Endometrial microvascular endothelial cells (primary cell): ENCODE data around the gene HIVEP3. TPM values are rescaled to one million over a fixed set of nuclear protein-coding genes. Genes with fewer than 3 reads are reported as not detected.
"Not testable (repeated sequence)": the region's sequence is repeated elsewhere in the genome, so short reads cannot be mapped to it uniquely, and the experiment has no call there.

Experiments
- in situ Hi-C: cut with HindIII; loops from 2 replicates; pipeline ENCODE4 v1.10.0; 2017; ENCODE audit warnings: low sequenced_read_pairs, low pct_unique_long_range_greater_than_20kb; ENCODE audit errors: inconsistent ontology term
- total RNA-seq: library from RNA; depleted of rRNA; stranded (reverse); fragments of >200 nt; gene quantifications from one replicate; pipeline ENCODE4 v1.2.3, GENCODE V29; 2015; ENCODE audit errors: inconsistent ontology term

The HIVEP3 gene
- 4.4 TPM for total RNA-seq

DNA sequence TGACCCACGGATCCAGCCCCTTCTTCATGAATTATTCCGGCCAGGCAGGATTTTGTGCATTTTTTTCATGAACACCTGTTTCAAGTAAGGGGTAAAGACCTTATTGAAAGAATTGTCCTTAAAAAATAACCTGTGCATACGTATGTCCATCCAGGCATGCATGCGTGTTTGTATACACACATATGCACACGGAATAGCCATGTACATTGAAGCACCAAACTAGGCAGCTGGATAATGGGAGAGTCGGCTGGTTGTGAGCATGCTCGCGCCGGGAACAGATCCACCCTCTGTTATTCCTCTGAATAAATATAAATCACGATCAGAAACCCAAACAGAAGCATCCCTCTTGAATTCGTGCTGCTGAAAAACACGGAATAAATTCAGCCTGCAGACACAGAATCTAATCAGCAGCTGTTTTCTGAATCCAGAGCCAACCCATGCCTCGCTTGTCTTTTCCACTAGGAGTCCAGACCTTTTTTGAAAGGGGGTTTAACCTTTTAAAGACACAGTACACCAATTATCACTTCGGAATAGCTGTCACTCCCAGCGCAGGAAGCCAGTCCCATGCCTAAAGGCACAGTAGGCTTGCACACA lies at the start of gene HIVEP3:
TSS of gene HIVEP3 (minus strand) at position 473 of the 594 bp plus-strand sequence.
- in situ Hi-C loops: no loop called here

DNA sequence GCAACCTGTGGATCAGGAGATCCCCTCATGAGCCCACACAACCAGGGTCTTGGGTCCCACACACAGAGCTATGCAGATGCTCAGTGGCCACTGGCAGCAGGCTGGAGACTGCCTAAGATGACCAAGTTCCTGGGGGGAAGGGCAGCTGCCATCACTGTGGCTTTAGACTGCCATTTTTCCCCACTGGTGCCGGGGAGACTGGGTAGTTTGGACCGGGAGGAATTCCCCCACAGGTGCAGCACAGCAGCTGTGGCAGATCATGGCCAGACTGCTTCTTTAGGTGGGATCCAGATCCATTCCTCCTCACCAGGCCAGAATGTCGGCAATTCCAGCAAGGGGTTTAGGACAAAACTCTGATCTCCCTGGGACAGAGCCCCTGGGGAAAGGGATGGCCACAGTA lies 45.7 kb upstream of the HIVEP3 start:
- in situ Hi-C loops: no loop called here

DNA sequence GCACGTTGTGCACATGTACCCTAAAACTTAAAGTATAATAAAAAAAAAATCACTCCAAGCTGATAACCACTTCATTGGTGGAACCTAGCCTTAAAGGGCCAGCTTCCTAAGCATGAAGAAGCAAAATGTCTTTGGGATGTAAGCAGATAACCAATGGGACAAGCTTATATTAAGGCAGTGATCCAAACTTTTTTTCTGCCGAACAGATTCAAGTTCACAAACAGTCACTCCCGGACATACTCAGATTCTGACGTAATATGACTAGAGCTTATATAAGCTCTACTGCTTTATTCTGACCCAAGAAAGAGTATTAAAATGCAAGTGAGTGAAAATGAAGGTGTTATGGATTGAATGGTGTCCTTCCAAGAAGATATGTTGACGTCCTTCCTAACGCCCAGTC lies 44.9 kb upstream of the HIVEP3 start:
- in situ Hi-C loops: no loop called here

DNA sequence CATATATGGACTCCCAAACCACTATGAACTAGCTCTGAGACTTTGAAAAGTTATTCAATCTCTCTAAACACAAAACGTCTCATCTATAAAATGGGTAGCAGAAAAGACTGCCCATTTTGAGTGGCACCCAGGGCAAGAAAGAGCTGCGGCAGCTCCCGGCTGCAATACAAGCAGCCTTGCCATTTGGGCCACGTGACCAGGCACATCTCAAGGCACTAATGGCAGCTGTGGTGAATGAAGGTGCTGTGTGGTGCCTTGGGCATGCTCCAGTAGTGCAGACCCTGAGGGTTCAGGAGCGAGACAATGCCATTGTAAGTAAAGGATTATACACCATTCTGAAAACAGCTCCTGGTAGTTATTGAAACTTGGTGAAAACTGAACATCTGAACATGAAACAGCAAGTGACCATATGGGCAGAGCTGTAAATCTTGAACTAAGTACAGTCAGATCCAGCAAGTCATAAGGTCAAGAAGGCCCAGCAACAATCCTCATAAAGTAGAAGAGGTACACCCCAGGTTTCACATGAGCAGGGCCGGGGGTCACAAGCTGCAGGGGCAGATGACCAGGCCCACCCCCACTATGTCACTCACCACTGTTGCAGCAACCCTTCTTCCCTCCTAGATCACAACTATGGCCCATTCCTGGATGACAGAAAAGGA lies 39.4 kb upstream of the HIVEP3 start:
- in situ Hi-C loops: no loop called here

DNA sequence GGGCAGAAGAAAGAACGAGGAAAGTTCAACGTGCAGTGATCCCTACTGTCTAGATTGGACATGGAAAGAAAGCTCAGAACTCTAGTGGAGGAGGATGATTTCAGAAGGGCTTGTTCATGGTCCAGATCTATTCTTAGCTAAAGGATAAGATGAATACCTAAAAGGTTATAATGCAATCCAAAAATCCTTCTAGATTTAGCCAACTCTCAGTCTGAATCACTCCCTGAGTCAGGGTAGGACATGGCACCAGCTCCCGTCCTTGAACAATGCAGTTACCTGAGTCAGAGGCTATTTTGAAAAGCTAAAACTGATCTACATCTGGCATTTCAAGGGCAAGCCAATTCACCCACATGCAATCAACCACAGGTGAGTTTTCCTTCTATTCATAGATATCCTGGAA lies 38.8 kb upstream of the HIVEP3 start:
- in situ Hi-C loops: no loop called here

DNA sequence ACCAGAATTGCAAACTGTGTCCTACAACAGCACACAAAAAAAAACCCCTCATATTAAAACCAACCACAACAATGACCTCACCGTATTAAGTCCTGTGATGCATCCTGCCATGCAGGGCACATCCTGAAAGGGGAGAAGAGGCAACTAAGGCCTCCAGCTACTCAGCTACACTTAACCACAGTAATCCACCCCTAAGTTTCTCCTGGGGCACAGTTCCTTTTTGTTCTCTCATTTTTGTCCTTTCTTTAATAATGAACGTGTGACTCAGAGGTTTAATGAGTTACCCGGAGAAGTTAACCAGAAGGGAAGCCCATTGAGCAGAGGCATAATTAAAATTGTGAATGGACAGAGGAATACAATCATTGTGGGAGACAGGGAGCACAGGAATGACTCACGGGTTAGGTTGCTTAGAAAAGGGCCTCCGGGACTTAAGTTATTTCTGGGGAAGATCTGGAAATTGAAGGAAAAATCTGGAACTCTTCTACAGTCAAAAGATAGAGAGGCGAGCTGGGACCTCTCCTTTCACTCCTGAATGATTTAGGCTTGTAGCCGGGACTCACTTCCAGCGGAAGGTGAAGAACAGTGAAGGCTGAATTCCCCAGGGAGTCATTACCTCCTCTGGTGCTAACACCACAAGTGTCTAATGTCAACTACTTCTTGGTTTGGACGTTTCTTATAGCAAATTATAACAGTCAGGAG lies 36.9 kb upstream of the HIVEP3 start:
- in situ Hi-C loops: no loop called here

DNA sequence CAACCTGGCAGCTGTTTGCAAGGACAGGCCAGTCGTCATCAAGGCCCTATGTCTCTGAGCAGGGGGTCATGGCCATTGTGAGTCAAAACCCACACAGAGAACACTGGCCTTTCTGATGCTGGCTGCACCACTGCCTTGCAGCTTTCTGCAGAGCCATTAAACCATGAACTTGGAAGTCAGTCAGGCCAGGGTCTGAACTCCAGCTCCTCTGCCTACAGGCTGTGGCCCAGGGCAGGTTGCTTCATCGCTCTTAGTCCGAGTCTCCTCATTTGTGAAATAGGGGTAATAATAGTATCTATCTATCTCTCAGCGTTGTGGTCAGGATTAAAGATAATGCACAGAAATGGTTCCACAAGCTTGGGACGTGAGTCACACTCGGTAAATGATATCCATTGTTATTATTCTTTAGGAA lies 35.8 kb upstream of the HIVEP3 start:
- in situ Hi-C loops: no loop called here

DNA sequence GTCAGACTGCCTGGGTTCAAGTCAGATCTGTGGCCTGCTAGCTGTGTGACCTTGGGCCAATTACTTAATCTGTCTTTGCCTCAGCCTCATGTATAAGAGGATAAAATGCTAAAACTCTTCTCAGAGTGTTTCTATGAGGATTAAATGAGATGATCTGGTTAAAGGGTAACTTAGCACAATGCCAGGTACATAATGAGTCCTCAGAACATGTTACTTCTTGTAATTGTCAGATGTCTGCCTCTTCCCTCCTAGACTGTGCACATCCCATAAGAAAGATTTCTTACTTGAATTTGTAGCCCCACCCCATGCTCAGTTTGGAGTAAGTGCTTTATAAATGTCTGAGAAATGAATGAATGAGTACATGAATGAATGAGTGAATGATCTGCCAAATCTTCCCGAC lies 34.6 kb upstream of the HIVEP3 start:
- in situ Hi-C loops: no loop called here

DNA sequence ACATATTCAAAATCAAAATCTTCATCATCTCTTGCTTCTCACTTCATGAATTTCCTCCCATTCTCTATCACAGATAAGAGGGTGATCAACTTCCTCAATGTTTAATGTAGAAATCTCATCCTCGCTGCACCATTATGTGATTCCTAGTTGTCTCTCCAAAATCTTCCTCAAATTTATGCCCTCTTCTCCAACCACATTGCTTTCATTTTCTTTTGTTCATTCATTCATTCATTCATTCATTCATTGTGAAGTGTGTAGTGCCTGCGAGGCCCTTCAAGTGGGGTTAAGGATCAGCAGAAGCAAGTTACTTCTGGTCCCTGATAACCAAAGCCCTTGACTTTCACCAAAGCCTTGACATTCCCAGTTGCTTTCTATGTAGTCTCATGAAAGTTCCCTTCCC lies 33.5 kb upstream of the HIVEP3 start:
- in situ Hi-C loops: no loop called here

DNA sequence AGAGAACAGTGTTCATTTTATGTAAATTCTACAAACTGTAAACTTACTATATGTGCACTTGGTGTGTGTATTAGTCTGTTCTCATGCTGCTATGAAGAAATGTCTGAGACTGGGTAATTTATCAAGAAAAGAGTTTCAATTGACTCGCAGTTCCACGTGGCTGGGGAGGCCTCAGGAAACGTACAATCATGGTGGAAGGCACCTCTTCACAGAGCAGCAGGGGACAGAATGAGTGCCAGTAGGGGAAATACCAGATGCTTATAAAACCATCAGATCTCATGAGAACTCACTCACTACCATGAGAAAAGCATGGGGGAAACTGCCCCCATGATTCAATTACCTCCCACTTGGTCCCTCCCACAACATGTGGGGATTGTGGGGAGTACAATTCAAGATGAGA lies 32.8 kb upstream of the HIVEP3 start:
- in situ Hi-C loops: not testable (repeated sequence)

DNA sequence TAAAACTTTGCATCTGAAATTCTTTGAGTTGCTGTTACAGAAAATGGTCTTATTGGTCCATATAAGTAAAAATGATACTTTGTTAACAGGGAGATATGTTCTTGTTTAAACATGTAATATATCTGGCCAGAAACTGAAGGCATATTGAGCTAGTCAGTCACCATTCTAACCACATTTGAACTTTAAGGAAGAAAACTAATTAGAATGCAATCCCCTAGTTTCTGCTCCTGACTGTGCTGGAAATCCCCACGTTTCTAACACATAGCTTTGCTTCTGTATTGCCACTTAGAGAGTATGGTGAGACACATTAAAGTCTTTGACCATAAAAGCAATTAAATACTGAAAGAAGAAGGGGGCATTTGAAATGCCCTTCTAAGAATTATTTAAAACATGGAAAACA lies 32.1 kb upstream of the HIVEP3 start:
- in situ Hi-C loops: no loop called here

DNA sequence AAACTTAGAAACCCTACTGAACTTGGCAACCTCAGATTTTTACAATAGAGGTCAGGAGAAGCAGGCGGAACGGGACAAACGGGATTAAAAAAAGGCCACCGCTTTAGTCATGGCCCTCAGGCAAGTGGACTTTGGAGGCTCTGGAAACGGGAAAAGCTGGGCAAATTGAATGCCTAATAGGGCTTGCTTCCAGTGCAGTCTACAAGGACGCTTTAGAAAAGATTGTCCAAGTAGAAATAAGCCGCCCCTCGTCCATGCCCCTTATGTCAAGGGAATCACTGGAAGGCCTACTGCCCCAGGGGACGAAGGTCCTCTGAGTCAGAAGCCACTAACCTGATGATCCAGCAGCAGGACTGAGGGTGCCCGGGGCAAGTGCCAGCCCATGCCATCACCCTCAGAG lies 27.2 kb upstream of the HIVEP3 start:
- in situ Hi-C loops: not testable (repeated sequence)

DNA sequence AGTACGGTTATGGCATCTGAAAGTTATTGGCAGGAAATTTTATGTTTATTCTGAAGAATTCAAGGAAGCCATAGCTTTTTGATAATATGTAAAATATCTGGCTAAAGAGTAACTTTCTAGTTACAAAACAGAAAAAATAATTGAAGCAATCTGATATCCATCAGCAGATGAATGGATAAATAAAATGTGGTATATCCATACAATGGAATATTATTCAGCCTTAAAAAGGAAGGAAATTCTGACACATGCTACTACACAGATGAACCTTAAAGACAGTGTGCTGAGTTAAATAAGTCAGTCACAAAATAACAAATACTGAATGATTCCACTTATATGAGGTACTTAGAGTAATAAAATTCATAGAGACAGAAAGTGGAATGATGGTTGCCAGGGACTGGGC lies 25.0 kb upstream of the HIVEP3 start:
- in situ Hi-C loops: no loop called here

DNA sequence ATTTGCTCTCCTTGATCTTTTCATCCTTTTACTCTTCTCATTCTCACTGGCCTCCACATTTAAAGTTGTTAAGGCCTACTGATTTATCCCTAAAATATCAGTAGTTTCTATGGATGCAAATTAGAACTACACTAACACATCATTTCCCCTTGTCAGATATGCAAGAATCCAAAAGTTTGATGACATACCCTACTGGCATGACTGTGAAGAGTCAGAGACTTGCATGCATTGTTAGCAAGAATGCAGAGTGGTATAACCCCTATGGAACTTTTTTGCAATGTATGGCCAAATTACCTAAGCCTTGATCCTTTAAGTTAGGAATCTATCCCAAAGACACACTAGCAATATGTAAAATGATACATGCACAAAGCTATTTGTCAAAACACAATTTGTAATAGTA lies 23.6 kb upstream of the HIVEP3 start:
- in situ Hi-C loops: no loop called here

DNA sequence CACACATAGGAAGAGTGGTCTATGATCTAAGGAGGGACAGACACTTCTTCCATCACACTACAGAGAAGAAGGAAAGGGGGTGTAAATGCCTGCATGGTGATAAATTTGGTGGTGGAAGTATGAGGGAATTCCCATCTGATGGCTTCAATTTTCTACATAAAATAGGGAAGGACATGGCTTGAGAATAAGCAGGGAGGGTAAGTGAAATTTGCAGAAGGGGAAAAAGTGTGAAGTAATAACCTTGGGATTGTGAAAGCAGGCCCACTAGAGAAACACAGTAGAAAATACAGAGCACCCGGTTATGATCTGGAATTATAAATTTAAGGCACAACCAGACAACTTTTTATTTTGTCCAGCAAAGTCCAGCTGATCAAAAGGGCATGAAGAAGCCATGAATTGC lies 22.7 kb upstream of the HIVEP3 start:
- in situ Hi-C loops: no loop called here

DNA sequence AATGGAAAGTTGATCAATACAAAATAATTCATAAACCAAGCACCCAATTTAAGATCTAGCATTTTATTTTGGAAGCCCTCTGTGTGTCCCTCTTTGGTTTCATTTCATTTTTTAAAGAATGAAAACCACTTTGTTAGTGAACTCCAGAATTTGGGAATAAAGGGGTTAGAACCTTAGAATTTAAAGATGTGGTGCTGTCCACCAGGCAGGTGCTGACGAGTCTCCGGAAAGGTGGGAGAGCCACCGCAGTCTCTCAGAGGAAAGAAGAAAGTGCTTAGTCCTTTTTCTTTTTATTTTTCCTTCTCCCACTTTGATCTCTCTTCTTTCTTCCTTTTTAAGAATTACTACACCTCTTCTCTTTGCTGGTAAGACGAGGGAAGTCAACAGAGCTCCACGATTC lies 20.5 kb upstream of the HIVEP3 start:
- in situ Hi-C loops: no loop called here

DNA sequence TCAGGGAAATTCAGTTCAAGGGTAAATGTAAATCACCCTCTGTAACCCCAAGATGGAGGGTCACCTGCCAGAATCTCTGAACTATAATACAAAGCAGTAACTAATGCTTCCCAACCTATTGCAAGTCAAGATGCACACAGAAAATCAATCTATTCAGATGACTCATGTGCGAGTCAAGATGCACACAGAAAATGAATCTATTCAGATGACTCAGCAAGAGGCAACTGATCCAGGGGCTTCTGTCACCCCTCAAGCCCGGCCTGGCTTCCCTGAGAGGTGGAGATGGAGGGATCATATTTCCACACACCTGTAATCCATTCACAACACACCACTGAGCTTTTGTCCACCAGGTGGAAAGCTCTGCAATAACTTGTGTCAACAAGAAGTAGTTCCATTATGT lies 17.4 kb upstream of the HIVEP3 start:
- in situ Hi-C loops: no loop called here

DNA sequence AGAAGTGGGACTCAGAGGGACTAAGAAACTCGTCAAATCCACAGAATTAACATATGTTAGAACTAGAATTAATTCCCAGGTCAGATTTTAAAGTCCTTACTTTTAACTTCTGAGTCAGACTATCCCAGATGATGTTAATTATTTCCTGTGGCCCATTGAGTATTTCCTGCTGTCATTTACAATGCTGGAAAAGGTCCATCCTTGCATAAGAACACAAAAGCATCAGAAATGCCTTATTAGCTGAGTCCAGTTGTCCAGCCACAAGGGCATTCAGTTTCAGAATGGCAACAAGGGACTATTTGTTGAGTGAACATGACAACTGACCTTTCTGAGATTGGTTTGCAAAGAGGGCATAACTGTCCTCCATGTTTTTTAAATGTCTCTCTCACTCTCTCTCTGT lies 16.5 kb upstream of the HIVEP3 start:
- in situ Hi-C loops: no loop called here

DNA sequence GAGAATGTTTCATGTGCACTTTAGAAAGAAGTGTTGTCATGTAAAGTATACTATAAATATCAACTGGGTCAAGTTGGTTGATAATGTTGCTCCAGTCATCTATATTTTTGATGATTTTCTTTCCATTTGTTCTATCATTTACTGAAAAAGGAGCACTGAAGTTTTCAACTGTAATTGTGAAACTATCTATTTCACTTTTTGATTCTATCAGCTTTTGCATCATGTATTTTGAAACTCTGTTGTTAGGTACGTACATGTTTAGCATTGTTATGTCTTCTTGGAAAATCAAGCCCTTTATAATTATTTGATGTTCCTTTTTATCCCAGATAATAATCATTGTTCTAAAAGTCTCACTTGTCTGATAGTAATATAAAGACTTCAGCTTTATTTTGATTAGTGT lies 14.4 kb upstream of the HIVEP3 start:
- in situ Hi-C loops: no loop called here

DNA sequence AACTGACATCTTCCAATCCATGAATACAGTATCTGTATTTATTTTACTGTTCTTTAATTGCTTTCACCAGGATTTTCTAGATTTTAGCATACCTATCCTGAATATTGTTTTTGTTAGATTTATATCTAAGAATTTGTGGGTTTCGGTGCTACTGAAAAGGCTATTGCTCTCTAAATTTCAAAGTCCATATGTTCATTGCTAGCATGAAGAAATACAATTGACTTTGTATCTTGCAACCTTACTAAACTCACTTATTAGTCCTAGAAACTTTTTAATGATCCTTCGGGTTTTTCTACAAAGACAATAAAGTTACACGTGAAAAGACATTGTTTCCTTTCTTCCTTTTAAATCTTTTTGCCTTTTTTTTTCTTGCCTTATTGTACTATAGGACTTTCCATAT lies 12.9 kb upstream of the HIVEP3 start:
- in situ Hi-C loops: no loop called here
